GM19025 (cell line): ENCODE data around the gene FXYD5.

Experiments used
- ATAC-seq: cut with Tn5 transposase; IDR thresholded peaks from one replicate; pipeline ENCODE4 v1.9.1; 2021; ENCODE audit warnings: mild to moderate bottlenecking, low read depth, moderate library complexity; ENCODE audit not compliant: unreplicated experiment

FXYD5 gene, protein sequence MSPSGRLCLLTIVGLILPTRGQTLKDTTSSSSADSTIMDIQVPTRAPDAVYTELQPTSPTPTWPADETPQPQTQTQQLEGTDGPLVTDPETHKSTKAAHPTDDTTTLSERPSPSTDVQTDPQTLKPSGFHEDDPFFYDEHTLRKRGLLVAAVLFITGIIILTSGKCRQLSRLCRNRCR

DNA sequence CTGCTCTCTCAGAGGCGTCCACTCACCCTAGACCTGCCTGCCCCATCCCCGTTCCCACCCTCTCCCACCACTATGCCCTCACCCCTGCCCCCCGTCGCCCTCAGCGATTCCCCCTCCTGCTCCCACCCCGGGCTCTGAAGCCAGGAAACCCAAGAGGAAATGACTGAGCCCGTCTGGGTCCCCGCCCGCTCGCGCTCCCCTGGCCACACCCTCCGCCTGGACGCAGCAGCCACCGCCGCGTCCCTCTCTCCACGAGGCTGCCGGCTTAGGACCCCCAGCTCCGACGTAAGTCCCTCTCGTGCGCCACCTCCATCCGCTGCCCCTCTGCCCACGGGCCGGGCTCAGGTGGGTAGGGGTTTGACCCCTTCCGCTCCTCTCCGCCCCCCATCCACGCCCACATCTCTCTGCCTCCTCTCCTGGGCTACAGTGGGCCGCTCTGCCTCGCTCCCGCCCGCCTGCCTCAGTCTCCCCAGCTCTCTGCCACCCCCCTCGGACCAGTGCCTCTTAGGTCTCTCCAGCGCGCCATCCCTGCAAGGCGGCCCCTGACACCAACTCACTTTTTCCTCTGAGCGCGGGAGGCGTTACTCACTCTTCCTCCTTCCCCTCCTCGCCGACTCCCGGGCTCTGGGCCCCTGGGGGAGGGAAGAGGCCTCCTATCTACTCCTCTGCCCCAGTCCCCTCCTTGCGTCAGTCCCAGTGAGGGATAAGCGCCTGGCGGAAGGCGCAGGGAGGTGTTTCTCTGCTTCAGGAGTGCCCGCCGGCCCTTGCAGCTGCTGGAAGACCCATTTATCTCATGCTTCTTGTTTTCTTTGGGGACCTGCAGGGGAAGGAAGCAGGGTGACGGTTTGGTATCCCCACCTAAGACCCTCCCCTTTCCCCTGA lies at the start of gene FXYD5:
FXYD5 (plus strand) TSS at position 211 of the 882 bp plus-strand sequence. CDS start 816 bp downstream, outside the sequence.
- ATAC-seq: no peak

DNA sequence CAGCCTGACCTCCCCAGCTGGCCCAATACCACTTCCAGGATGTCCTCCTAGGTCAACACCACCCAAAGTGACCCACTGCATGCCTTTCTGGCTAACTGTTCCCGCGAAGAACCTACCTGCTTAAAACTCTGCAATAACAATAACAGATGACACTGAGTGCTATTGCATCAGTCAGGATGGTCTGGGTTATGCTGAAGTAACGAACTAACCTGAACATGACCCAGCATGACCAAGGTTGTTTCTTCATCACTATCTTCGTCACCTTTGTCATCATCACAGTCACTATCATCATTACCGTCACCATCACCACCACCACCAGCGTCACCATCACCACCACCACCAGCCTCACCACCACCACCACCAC lies 49.5 kb upstream of the FXYD5 start:
- no peak for ATAC-seq

DNA sequence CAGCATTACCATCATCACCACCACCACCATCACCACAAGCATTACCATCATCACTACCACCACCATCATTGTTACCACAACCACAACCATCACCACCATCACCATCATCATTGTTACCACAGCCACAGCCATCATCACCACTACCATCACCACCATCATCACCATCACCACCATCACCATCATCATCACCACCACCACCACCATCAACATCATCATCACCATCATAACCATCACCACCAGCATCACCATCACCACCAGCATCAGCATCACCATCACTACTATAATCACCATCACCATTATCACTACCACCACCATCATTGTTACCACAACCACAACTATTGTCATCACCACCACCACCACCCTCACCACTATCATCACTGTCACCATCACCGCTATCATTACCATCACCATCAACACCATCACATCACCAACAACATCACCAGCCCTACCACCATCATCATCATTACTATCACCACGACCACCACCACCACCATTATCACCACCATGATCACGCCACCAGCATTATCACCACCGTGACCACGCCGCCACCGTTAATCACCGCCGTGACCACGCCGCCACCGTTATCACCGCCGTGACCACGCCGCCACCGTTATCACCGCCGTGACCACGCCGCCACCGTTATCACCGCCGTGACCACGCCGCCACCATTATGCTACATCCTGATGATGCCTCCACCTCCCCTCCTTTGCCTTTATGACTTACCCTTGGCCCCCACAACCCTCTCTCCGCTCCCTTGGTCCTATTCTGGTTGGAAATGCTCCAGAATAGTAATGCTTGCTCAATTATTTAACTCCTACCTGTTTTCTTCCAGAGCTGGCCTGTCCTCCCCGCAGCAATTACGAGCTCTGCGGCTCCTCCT lies 48.9 kb upstream of the FXYD5 start:
- ATAC-seq: no peak

DNA sequence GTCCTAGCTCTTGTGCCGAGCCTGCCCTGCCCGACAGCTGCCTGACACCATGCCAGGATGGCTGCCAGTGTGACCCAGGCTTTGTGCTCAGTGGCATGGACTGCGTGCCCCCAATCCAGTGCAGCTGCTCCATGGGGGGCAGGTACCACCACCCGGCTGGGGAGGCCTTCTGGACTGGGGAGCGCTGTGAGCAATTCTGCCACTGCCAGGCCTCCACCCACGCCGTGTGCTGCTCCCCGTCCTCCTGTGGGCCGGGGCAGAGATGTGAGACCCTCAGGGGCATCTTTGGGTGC lies 48.3 kb upstream of the FXYD5 start:
- no peak for ATAC-seq

DNA sequence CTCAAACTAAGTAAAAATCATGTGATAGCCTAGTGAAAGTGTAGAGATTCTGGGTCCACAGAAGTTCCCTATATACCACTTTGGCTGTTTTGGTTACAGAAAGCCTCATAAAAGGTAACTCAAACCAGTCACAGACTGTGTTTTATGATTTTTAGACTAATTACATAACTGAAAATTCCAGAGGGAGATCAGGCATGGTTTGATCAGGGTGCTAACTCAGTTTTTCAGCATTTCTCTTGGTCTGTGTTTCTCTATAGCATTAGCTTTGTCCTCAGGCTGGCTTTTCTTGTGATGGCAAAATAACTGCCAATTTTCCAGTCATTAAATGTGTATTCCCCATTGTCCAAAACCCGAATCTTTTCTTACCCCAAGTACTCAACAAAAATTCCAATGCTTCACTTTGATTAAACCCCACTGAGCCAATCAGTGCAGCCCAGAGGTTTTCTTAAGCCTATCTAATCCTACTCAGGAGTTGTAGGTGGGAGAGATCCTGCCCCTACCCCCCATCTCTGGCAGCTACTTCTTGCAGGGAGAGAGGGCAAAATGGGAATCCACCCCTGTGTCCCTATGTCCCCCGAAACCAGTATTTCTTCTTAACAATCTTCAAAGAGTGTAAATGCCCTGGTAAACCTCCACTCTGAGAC lies 47.5 kb upstream of the FXYD5 start:
- ATAC-seq: no peak

DNA sequence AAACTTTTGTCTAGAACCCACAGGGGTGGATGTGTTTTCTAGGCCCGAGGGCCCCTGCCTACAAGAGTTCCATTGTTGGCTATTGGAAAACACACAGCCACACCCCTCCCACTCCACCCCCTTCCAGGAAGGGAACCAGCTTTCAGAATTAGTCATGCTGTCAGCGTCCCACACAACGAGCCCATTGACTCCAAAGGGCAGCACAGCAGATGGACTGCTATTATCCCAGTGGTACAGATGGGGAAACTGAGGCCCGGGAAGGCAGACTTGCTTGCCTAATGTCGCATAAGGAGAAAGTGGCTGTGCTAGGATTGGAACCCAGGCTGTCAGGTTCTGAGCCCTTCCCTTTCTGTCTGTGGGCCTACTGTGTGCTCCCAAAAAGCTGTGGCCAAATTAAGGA lies 47.0 kb upstream of the FXYD5 start:
- no peak for ATAC-seq

DNA sequence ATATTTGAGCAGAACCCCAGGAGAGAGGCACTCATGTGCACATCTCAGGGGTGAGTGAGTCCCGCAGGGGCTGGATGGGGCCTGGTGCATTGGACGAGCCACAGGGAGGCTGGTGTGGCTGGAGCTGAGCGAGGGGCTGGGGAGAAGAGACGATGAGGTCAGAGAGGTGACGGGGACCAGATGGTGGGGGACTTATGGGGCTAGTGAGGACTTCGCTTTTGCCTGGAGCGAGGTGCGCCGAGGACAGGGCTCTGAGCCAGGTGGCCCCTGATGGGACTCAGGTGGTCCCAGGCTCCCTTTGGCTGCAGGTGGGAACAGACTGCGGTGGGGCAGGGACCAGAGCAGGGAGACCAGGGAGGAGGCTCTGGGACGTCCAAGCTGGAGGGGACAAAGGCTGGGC lies 45.8 kb upstream of the FXYD5 start:
- ATAC-seq: no peak

DNA sequence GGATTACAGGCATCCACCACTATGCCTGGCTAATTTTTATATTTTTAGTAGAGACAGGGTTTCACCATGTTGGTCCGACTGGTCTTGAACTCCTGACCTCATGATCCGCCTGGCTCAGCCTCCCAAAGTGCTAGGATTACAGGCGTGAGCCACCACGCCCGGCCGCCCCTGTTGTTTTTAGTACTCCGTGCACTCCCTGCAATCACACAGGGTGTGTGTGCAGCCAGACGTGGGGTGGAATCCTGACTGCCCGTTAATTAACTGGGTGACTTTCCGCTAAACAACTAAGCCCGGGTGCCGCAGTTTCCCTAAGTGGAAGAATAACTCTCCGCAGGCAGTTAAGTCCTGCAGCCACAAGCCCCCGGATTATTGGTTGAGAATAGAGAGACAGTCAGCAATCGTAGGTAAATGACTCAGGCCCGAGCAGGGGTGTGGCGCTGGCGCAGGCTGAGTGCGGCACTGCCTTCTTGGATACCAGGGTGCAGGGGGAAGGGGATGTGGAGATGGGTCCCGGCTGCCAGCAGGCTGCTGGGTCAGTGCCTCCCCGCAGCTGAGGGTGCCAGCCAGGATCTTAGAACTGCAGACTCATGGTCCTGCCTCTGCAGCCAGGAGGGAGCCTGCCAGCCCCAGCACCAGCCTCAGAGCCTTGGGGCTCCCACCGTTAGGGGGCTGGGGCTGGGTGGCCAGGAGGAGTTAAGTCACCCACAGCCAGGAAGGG lies 45.0 kb upstream of the FXYD5 start:
- ATAC-seq: no peak

DNA sequence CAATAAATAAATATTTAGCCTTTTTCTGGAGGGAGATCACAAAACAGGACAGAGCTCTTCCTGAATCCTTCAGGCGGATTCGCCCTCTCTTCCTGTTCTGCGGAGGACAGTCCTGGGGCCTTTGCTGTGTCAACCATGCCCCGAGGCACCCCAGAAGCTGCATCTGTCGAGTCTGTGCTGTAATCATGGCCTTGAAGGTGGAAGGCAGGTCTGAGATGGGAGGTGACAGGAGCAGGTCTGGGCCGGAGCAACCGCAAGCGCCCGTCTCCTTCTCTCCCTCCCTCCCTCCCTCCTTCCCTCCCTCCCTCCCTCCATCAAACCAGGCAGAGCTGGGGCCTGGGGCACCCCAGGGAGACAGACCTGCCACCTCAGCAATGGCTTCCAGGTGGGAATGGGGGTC lies 43.6 kb upstream of the FXYD5 start:
- no peak for ATAC-seq

DNA sequence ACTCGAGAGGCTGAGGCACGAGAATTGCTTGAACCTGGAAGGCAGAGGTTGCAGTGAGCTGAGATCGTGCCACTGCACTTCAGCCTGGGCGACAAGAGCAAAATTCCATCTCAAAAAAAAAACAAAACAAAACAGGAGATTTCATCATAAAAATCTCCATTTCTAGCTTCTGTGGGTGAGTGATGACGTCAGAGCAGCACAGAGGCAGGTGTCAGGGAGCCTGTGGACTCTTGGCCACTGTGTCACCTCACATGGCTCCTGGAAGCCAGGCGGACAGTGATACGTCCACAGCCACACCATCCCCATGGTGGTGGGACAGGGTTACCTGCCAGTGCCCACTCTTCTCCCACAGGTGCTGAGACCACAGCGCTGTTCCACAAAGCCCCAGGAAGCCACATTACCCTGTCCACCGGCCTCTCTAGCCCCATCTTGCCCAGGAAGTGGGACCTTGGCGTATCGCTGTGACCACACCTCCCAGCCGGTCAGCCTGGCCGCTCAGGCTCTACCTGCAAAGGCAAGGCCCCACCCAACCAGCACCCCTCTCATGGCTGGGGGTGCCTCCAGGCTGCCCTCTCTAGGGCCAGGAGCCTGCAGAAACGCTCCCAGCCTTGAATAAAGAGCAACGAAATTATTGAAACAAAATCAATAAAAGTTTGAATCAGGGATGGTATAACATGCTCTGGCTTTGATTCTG lies 41.4 kb upstream of the FXYD5 start:
- ATAC-seq: no peak

DNA sequence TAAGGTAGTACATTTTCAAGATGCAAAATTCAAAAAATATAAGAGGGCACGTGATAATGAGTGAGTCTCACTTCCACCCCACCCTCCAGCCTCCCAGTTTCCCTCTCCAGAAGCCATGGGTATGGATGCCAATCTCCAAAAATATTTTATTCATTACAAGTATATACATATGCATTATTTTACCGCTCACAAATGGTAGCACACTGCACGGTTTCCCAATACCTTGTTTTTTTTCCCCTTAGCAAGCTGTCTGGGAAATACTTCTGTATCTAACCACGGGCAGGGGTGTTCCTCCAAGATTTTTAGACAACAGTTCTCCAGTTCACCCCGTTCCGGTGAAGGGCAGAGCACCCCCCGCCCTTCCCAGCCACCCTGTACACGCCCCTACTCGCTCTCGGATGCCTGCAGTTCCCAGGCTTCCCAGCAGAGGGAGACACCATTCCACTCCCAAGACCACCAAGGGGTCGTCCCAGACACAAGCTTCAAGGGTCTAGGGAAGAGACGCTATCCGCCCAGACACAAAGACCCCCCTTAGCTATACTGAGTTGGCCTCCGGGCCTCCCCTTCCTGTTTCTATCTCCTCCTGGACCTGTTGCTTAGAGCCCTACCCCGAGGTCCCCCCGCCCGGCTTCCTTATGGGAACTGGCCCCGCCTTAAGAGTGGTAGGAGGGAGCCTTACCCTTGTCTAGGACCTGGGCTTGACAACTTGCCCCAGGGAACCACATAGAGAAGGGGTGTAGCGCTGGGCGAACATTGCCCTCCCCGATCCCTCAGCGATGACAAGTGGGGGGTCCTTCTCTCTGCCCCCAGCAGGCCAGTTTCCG lies 40.0 kb upstream of the FXYD5 start:
- no peak for ATAC-seq

DNA sequence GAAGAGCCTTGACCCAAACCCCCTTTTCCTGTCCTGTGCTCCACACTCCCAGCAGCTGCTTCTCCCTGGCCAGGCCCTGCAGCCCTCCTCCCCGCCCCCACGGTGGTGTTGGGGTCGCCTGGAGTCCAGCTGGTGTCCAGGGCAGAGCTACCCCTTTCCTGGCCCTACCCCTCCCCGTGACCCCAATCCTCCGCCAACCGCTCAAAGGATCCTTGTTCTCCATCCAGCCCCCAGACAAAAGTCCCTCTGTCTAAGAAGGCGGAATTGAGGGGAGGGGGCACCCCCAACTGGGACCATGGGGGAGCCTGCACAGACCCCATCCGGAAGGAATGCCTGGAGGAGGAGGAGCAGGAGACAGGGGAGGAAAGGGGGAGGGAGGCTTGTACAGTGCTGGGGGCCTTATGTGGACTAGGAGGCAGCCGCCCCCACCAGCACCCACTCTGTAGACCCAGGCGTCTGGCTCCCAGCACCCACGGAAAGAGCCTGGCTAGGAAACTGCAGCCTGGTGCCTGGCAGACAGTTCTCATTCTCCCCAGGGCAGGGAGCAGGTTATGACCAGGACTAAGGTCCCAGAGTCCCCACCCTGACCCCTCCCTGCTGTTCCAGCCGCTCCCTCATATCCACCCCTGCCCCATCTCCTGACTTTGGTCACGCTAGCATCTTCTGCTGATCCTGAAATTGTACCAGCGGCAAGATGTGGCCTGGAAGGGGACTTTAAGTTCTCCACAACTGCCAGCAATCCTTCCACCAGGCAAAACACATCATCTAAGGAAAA lies 39.2 kb upstream of the FXYD5 start, which contains the start of gene FXYD3:
FXYD3 (plus strand) TSS at position 647 of the 775 bp plus-strand sequence. CDS start 3,554 bp downstream, outside the sequence.
- no peak for ATAC-seq

DNA sequence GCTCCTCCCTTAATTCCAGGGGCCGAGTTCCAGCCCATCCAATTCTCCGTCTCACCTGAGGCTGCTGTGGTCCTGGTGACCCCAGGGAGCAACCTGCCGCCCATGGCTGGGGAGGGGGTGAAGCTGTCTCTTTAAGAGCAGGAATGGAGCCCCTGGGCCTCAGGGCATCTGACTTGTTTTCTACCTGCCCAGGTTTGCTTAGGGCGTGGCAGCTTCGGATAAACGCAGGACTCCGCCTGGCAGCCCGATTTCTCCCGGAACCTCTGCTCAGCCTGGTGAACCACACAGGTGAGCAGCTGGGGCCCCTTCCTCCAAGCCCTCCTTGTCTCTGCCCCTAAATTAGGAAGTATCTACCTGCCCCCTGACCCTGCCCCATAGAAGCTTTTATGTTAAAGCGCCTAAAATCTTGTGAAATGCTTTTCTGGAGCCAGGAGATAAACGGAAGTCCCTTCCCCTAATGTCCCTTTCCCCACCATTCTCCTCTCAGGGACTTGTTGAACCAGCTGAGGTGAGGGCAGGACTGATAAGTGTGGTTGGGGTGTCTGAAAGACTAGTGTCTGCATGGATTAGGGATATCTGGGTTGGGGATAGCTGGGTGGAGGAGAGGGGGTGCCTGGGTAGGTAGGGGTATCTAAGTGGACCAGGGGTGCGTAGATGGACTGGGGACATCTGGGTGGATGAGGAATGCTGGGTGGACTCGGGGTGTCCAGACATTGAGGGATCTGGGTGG lies 38.3 kb upstream of the FXYD5 start:
- no peak for ATAC-seq

DNA sequence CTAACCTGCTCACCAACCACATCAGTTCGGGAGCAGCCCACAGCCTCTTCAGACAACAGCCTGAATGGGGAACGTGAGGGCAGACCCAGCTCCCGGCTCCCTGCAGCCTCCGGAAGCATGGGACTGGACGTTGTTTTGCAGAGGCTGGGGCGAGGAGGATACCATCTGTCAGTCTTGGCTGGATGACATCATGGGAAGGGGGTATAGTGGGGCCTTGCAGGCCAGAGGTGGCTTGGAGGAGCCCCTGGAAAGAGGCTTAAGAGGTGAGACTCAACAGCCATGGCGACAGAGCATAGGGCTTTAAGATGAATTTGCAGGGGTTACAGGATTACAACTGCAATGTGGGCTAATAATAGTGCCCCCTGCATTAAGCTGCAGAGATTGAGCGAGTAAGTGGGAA lies 37.4 kb upstream of the FXYD5 start:
- ATAC-seq: no peak

DNA sequence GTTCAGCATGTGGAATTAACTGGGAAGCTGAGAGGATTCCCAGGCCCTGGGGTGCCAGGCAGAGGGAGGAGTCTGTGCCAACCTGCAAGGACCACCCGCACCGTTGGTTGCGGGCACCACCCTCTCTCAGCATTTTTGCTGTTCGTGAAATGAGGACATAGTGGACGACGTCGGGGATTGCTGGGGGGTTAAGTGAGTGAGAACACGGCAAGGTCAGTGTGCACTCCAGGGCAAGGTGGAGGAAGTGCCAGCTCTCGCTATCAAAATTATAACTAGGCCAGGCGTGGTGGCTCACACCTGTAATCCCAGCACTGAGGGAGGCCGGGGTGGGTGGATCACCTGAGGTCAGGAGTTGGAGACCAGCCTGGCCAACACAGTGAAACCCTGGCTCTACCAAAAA lies 36.7 kb upstream of the FXYD5 start:
- no peak for ATAC-seq

DNA sequence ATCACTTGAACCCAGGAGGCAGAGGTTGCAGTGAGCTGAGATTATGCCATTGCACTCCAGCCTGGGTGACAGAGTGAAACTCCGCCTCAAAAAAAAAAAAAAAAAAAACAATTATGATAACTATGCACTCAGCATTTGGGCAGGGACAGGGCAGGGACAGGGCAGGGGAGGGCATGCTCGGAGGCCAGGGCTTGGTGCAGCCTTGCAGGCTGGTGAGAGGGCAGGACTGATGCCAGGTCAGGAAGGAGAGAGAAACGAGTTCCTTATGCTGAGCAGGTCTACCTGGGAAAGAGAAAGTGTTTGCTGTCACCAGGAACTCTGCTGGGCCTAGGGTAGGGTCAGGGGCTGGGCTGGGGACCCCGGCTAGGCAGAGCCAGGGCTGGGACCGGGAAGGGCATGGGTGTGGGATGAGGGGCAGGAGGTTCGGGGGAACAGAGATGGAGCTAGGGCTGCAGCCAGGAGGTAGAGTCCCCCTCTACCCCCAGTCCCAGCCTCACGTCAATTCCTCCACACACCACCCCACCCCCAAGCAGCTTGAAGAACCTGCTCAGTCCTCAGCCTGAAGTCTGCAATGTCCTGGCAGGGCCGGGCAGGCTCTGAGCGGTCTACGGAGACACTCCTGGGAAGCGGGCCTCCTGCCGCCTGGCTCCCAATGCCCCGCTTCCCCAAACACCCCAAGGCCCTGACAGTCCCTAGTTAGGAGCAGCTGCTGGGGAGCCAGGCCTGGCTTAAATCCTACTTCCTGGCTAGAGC lies 36.1 kb upstream of the FXYD5 start:
- ATAC-seq: no peak

DNA sequence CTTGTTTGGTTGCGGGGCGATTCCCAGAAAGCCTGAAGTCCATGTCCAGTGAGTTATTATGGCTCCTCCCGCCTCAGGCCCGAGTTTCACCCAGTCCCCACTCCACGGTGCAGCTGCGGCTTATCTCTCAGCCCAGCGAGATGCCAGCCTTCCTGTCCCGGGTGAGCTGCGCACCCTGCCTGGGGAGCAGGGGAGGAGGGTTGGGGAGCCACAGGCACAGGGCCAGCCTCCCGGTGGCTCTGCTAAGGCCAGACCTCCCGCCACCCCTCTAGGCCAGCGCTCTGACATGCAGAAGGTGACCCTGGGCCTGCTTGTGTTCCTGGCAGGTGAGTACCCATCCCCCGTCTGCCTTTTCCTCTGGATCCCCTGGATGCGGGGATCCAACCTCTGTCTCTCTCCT lies 35.4 kb upstream of the FXYD5 start:
- ATAC-seq: no peak
